H9 (cell line): Measurements from ENCODE around the gene ADGB. TPM values are rescaled to one million over a fixed set of nuclear protein-coding genes. Genes with fewer than 3 reads are reported as not detected.
"Not testable (repeated sequence)": the region's sequence is repeated elsewhere in the genome, so short reads cannot be mapped to it uniquely, and the experiment has no call there.

ENCODE experiments used
- DNase-seq: peaks from one replicate; pipeline ENCODE4 v3.0.0-alpha.2; 2017
- H2AFZ ChIP-seq: one replicate; pipeline ENCODE4 v1.6.1; 2013; ENCODE audit warnings: mild to moderate bottlenecking, low read length, control low read depth, moderate library complexity
- H2AK5ac ChIP-seq: 2 replicates; pipeline ENCODE4 v1.6.1; 2013; ENCODE audit warnings: low read length, control low read depth, mixed read lengths; ENCODE audit not compliant: insufficient read length
- H2BK120ac ChIP-seq: one replicate; pipeline ENCODE4 v1.6.1; 2013; ENCODE audit warnings: low read depth, mild to moderate bottlenecking, low read length, control low read depth, inconsistent platforms; ENCODE audit not compliant: poor library complexity, severe bottlenecking
- H2BK12ac ChIP-seq: 2 replicates; pipeline ENCODE4 v1.6.1; 2013; ENCODE audit warnings: low read length, control low read depth, mixed read lengths, low read depth; ENCODE audit not compliant: insufficient read length
- H2BK15ac ChIP-seq: 2 replicates; pipeline ENCODE4 v1.6.1; 2013; ENCODE audit warnings: low read depth, low read length, control low read depth
- H2BK20ac ChIP-seq: one replicate; pipeline ENCODE4 v1.6.1; 2013; ENCODE audit warnings: low read depth, mild to moderate bottlenecking, low read length, control low read depth, inconsistent platforms; ENCODE audit not compliant: poor library complexity, severe bottlenecking
- H2BK5ac ChIP-seq: 2 replicates; pipeline ENCODE4 v1.6.1; 2013; ENCODE audit warnings: low read length, control low read depth, mixed read lengths; ENCODE audit not compliant: insufficient read length
- H3K14ac ChIP-seq: 2 replicates; pipeline ENCODE4 v1.6.1; 2013; ENCODE audit warnings: low read length, control low read depth; ENCODE audit not compliant: insufficient read depth
- H3K18ac ChIP-seq: 2 replicates; pipeline ENCODE4 v1.6.1; 2013; ENCODE audit warnings: low read depth, mild to moderate bottlenecking, mixed read lengths, low read length, control low read depth; ENCODE audit not compliant: insufficient read length
- H3K23ac ChIP-seq: 2 replicates; pipeline ENCODE4 v1.6.1; 2013; ENCODE audit warnings: low read length, control low read depth, mixed read lengths, low read depth; ENCODE audit not compliant: insufficient read length
- H3K23me2 ChIP-seq: 2 replicates; pipeline ENCODE4 v1.6.1; 2013; ENCODE audit warnings: low read depth, mild to moderate bottlenecking, mixed read lengths, low read length, control low read depth; ENCODE audit not compliant: insufficient read length, poor library complexity, severe bottlenecking
- H3K27ac ChIP-seq: 2 replicates; pipeline ENCODE4 v1.5.1; 2013; ENCODE audit warnings: low read length, control low read depth, mixed read lengths, low read depth; ENCODE audit not compliant: insufficient read length
- H3K27me3 ChIP-seq: 2 replicates; pipeline ENCODE4 v1.6.1; 2013; ENCODE audit warnings: low read length, control low read depth, inconsistent platforms; ENCODE audit not compliant: insufficient read depth
- H3K4ac ChIP-seq: 2 replicates; pipeline ENCODE4 v1.6.1; 2013; ENCODE audit warnings: low read depth, mild to moderate bottlenecking, control low read depth, inconsistent platforms, low read length, moderate library complexity
- H3K4me1 ChIP-seq: 2 replicates; pipeline ENCODE4 v1.6.1; 2013; ENCODE audit warnings: low read length, control low read depth, inconsistent platforms; ENCODE audit not compliant: insufficient read depth
- H3K4me2 ChIP-seq: 2 replicates; pipeline ENCODE4 v1.6.1; 2013; ENCODE audit warnings: low read length, control low read depth, mixed read lengths; ENCODE audit not compliant: insufficient read length, insufficient read depth
- H3K56ac ChIP-seq: 2 replicates; pipeline ENCODE4 v1.6.1; 2013; ENCODE audit warnings: low read depth, mild to moderate bottlenecking, mixed read lengths, low read length, control low read depth; ENCODE audit not compliant: insufficient read length
- H3K79me1 ChIP-seq: 2 replicates; pipeline ENCODE4 v1.6.1; 2013; ENCODE audit warnings: low read depth, mild to moderate bottlenecking, moderate library complexity, low read length, control low read depth, inconsistent platforms; ENCODE audit not compliant: insufficient read depth, poor library complexity, severe bottlenecking
- H3K79me2 ChIP-seq: 2 replicates; pipeline ENCODE4 v1.6.1; 2013; ENCODE audit warnings: low read length, control low read depth, inconsistent platforms; ENCODE audit not compliant: insufficient read depth
- H3K9ac ChIP-seq: 2 replicates; pipeline ENCODE4 v1.6.1; 2013; ENCODE audit warnings: low read length, control low read depth, mixed read lengths; ENCODE audit not compliant: insufficient read length; ENCODE audit errors: extremely low read depth
- H3K9me3 ChIP-seq: one replicate; pipeline ENCODE4 v1.6.1; 2013; ENCODE audit warnings: low read depth, low read length, inconsistent platforms; ENCODE audit not compliant: control insufficient read depth
- H3T11ph ChIP-seq: one replicate; pipeline ENCODE4 v1.6.1; 2013; ENCODE audit warnings: mild to moderate bottlenecking, low read length, control low read depth, inconsistent platforms
- H4K20me1 ChIP-seq: one replicate; pipeline ENCODE4 v1.6.1; 2013; ENCODE audit not compliant: control insufficient read depth, insufficient read length, insufficient read depth
- H4K5ac ChIP-seq: 2 replicates; pipeline ENCODE4 v1.6.1; 2013; ENCODE audit warnings: low read depth, mild to moderate bottlenecking, mixed read lengths, low read length, control low read depth; ENCODE audit not compliant: insufficient read length
- H4K8ac ChIP-seq: replicated peaks from 2 replicates; pipeline ENCODE4 v1.6.1; 2013; ENCODE audit warnings: low read length, control low read depth, mixed read lengths, low read depth; ENCODE audit not compliant: insufficient read length
- H4K91ac ChIP-seq: 2 replicates; pipeline ENCODE4 v1.6.1; 2013; ENCODE audit warnings: low read depth, mild to moderate bottlenecking, moderate library complexity, mixed read lengths, low read length, control low read depth; ENCODE audit not compliant: insufficient read length
- H3K27ac Mint-ChIP-seq, 3 experiments: 2 replicates in 2 of 3; 3 replicates in 1 of 3; pipeline ENCODE4 v1.8.0; 2020 to 2021; ENCODE audit warnings: mixed read lengths in 3 of 3, mild to moderate bottlenecking in 1 of 3, moderate library complexity in 1 of 3
- H3K27me3 Mint-ChIP-seq: 2 replicates; pipeline ENCODE4 v1.8.0; 2021; ENCODE audit warnings: low read depth, mild to moderate bottlenecking, moderate library complexity, mixed read lengths
- H3K36me3 Mint-ChIP-seq, 3 experiments: 2 replicates in 2 of 3; 3 replicates in 1 of 3; pipeline ENCODE4 v1.8.0; 2020 to 2021; ENCODE audit warnings: low read depth in 3 of 3, mixed read lengths in 3 of 3; ENCODE audit not compliant: insufficient read depth in 1 of 3
- H3K4me1 Mint-ChIP-seq, 2 experiments: 2 replicates each; pipeline ENCODE4 v1.8.0; 2020; ENCODE audit warnings: mixed read lengths in 2 of 2
- H3K4me3 Mint-ChIP-seq, 2 experiments: 2 replicates in 1 of 2; 3 replicates in 1 of 2; pipeline ENCODE4 v1.8.0; 2020 to 2021; ENCODE audit warnings: mild to moderate bottlenecking in 2 of 2, mixed read lengths in 2 of 2, moderate library complexity in 1 of 2
- H3K9me3 Mint-ChIP-seq, 2 experiments: 2 replicates in 1 of 2; 3 replicates in 1 of 2; pipeline ENCODE4 v1.8.0; 2020; ENCODE audit warnings: mild to moderate bottlenecking in 2 of 2, mixed read lengths in 2 of 2, moderate library complexity in 1 of 2
- WGBS: extraction: QIAGEN DNeasy Blood & Tissue Kit; methylation state at CpG from one replicate; pipeline ENCODE4 v1.1.7; 2013; ENCODE audit warnings: missing lambda C conversion rate, low lambda C conversion rate, mixed read lengths; ENCODE audit not compliant: insufficient read length; ENCODE audit errors: extremely low coverage; 5-methylcytosine and 5-hydroxymethylcytosine counted together
- total RNA-seq: library from RNA; stranded (reverse); gene quantifications from 2 replicates; pipeline ENCODE4 v1.2.1, GENCODE V29; 2021
- TF ChIP-seq, protein P1 (sequence below): fragments of 200-600 bp; sonication (generic); conservative IDR thresholded peaks from 3 replicates; pipeline ENCODE4 v1.8.0; 2021; ENCODE audit warnings: antibody characterized with exemption, mild to moderate bottlenecking

The ADGB gene
- total RNA-seq, 1 experiment from 2014 or later, result not detected

DNA sequence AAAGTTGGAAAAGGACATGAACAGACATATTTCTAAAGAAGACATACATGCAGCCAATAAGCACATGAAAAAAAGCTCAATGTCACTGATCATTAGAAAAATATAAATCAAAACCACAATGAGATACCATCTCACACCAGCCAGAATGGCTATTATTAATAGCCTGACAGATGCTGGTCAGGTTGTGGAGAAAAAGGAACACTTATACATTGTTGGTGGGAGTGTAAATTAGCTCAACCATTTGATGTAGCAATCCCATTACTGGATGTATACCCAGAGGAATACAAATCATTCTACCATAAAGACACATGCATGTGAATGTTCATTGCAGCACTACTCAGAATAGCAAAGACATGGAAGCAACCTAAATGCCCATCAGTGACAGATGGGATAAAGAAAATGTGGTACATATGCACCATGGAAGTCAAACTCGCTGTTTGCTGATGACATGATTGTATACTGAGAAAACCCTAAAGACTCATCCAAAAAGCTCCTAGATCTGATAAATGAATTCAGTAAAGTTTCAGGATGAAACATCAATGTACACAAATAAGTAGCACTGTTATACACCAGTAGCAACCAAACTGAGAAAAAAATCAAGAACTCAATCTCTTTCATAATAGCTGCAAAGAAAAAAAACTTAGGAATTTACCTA lies 196.8 kb downstream of the ADGB start:
- no peaks in the 10 kb centered on the region; the same call in 1 of the 2 replicates for H3K27me3 Mint-ChIP-seq
- no peak overlapping the region for H3K4ac ChIP-seq

DNA sequence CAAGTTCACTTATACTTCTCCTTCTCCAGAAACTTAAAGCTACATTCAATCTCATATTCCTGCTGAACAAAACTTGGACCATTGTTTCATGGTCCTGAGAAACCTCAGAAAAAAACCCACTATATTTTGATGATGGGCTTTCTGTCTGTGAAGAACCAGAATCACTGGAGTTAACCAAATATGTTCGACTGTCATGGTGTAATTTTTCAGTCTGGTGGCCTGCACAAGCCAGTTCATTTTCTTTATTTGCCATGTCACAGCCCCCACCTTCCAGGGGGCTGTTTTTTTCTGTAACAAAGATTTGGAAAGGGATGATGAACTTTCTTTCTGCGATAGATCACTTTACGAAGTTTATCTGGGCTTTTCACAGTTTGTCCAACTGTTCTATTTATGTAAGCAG lies 204.4 kb downstream of the ADGB start:
- not testable (repeated sequence) for H3K79me1 ChIP-seq, H4K8ac ChIP-seq, H3K56ac ChIP-seq, H4K91ac ChIP-seq, H2BK12ac ChIP-seq, H3K14ac ChIP-seq, H2BK120ac ChIP-seq, H2BK5ac ChIP-seq, H3K23me2 ChIP-seq, H3K27me3 ChIP-seq, H2BK20ac ChIP-seq, H3K18ac ChIP-seq, H3K79me2 ChIP-seq, H2AK5ac ChIP-seq, H3K9me3 Mint-ChIP-seq, H3K4me2 ChIP-seq, H3K23ac ChIP-seq, H3K4ac ChIP-seq, DNase-seq, H3K27me3 Mint-ChIP-seq, H3K9ac ChIP-seq, H3K4me3 Mint-ChIP-seq, H2AFZ ChIP-seq, H3K4me1 ChIP-seq, H3K36me3 Mint-ChIP-seq, H4K20me1 ChIP-seq, H2BK15ac ChIP-seq, H3K27ac ChIP-seq, H3K4me1 Mint-ChIP-seq, H3K9me3 ChIP-seq, H3K27ac Mint-ChIP-seq, H4K5ac ChIP-seq, H3T11ph ChIP-seq
- WGBS, result no CpG with 5 or more reads among the region's 3 CpGs

More for the DNA sequence above, 196.8 kb downstream of the ADGB start:
- no peak for DNase-seq
- H2AK5ac ChIP-seq, result no peak overlapping the region
- TF ChIP-seq, protein P1, sequence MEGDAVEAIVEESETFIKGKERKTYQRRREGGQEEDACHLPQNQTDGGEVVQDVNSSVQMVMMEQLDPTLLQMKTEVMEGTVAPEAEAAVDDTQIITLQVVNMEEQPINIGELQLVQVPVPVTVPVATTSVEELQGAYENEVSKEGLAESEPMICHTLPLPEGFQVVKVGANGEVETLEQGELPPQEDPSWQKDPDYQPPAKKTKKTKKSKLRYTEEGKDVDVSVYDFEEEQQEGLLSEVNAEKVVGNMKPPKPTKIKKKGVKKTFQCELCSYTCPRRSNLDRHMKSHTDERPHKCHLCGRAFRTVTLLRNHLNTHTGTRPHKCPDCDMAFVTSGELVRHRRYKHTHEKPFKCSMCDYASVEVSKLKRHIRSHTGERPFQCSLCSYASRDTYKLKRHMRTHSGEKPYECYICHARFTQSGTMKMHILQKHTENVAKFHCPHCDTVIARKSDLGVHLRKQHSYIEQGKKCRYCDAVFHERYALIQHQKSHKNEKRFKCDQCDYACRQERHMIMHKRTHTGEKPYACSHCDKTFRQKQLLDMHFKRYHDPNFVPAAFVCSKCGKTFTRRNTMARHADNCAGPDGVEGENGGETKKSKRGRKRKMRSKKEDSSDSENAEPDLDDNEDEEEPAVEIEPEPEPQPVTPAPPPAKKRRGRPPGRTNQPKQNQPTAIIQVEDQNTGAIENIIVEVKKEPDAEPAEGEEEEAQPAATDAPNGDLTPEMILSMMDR, result no peak
- no peaks in the 10 kb centered on the region for H4K20me1 ChIP-seq
- no peak overlapping the region for H3K18ac ChIP-seq
- no CpG with 5 or more reads among the region's 1 CpG for WGBS
- H2BK5ac ChIP-seq, result no peak overlapping the region
- H3K27me3 ChIP-seq, result no peaks in the 10 kb centered on the region
- no peak overlapping the region for H4K91ac ChIP-seq
- H3K56ac ChIP-seq, result no peak overlapping the region
- no peak overlapping the region for H3K14ac ChIP-seq
- no peak overlapping the region for H3K4me2 ChIP-seq
- H2AFZ ChIP-seq, result no peak overlapping the region
- peaks cover 23 to 35% of the 10 kb centered on the region in 2 experiments for H3K9me3 Mint-ChIP-seq
- no peak overlapping the region for H3K27ac Mint-ChIP-seq
- H2BK20ac ChIP-seq, result no peak overlapping the region
- no peak overlapping the region for H3K23ac ChIP-seq
- peaks cover 2 to 31% (median 6%) of the 10 kb centered on the region in 3 experiments; a peak in 5 of 7 replicates for H3K36me3 Mint-ChIP-seq
- no peaks in the 10 kb centered on the region for H3K4me1 ChIP-seq
- no peaks in the 10 kb centered on the region for H3K23me2 ChIP-seq
- no peak overlapping the region for H4K5ac ChIP-seq
- H3K9ac ChIP-seq, result no peak overlapping the region
- H3K79me2 ChIP-seq, result no peaks in the 10 kb centered on the region
- H2BK12ac ChIP-seq, result no peak overlapping the region
- no peak overlapping the region for H2BK15ac ChIP-seq
- no peaks in the 10 kb centered on the region for H3K79me1 ChIP-seq
- 0 out of 4 replicates have a peak, but pooled peaks cover 0 to 2% of the 10 kb centered on the region in 2 experiments for H3K4me1 Mint-ChIP-seq
- no peak overlapping the region for H3T11ph ChIP-seq
- no peak overlapping the region for H3K4me3 Mint-ChIP-seq
- H2BK120ac ChIP-seq, result no peak overlapping the region
- H3K9me3 ChIP-seq, result no peaks in the 10 kb centered on the region
- H4K8ac ChIP-seq, result no peak overlapping the region
- H3K27ac ChIP-seq, result no peak overlapping the region
